PC-9 (cell line): Measurements from ENCODE around the gene RGS6. TPM values are rescaled to one million over a fixed set of nuclear protein-coding genes. Genes with fewer than 3 reads are reported as not detected.

Experiments used
- BruUV-seq: library from RNA; stranded (reverse); fragments of 400-500 nt; replicated peaks from 2 replicates; lab custom pipeline; 2021; lab: Mats Ljungman, UMichigan
- CTCF ChIA-PET: fragments of 300-600 bp; sonication (Branson Sonifier 250); formaldehyde crosslinking; loops from one replicate; lab custom pipeline; 2022; ENCODE audit warnings: antibody characterized with exemption; lab: Charles Lee
- POLR2A ChIA-PET: fragments of 300-600 bp; sonication (Branson Sonifier 250); formaldehyde crosslinking; loops from one replicate; lab custom pipeline; 2022; ENCODE audit warnings: antibody characterized with exemption; ENCODE audit not compliant: unreplicated experiment; lab: Charles Lee
- DNase-seq, 2 experiments: peaks; one replicate each; pipeline versions ENCODE4 v3.0.0 to v3.0.0-alpha.2; 2015 to 2022; ENCODE audit warnings: mixed read lengths in 1 of 2
- H2AFZ ChIP-seq: fragments of 200-600 bp; sonication (generic); 2 replicates; pipeline ENCODE4 v1.8.1; 2017; ENCODE audit warnings: antibody characterized with exemption
- H3F3A ChIP-seq: fragments of 200-600 bp; sonication (generic); 2 replicates; pipeline ENCODE4 v1.8.1; 2017; ENCODE audit warnings: antibody characterized with exemption, mild to moderate bottlenecking, low read depth; ENCODE audit not compliant: insufficient read depth
- H3K27ac ChIP-seq: fragments of 200-600 bp; sonication (generic); 2 replicates; pipeline ENCODE4 v1.6.1; 2016; ENCODE audit warnings: mixed run types
- H3K27me3 ChIP-seq: fragments of 200-600 bp; sonication (generic); 2 replicates; pipeline ENCODE4 v1.6.1; 2016; ENCODE audit warnings: low read depth, mixed run types; ENCODE audit not compliant: insufficient read depth
- H3K36me3 ChIP-seq: fragments of 200-600 bp; sonication (generic); 2 replicates; pipeline ENCODE4 v1.6.1; 2016; ENCODE audit warnings: low read depth, mixed run types
- H3K4me1 ChIP-seq: fragments of 200-600 bp; sonication (generic); replicated peaks from 2 replicates; pipeline ENCODE4 v1.6.1; 2016; ENCODE audit warnings: mixed run types; ENCODE audit not compliant: insufficient read depth
- H3K4me2 ChIP-seq: fragments of 200-600 bp; sonication (generic); 2 replicates; pipeline ENCODE4 v1.6.1; 2017; ENCODE audit warnings: mixed run types
- H3K4me3 ChIP-seq: fragments of 200-600 bp; sonication (generic); 2 replicates; pipeline ENCODE4 v1.6.1; 2016; ENCODE audit warnings: mixed run types
- H3K79me2 ChIP-seq: fragments of 200-600 bp; sonication (generic); 2 replicates; pipeline ENCODE4 v1.6.1; 2017; ENCODE audit warnings: low read depth, mixed run types
- H3K9me2 ChIP-seq: fragments of 200-600 bp; sonication (generic); 2 replicates; pipeline ENCODE4 v1.8.1; 2017; ENCODE audit warnings: mild to moderate bottlenecking; ENCODE audit not compliant: insufficient read depth
- H3K9me3 ChIP-seq: fragments of 200-600 bp; sonication (generic); 2 replicates; pipeline ENCODE4 v1.8.1; 2016; ENCODE audit warnings: low read depth; ENCODE audit not compliant: insufficient read depth
- H4K20me1 ChIP-seq: fragments of 200-600 bp; sonication (generic); 2 replicates; pipeline ENCODE4 v1.8.1; 2017; ENCODE audit not compliant: insufficient read depth
- CTCF ChIP-seq: fragments of 200-600 bp; sonication (generic); conservative IDR thresholded peaks from 2 replicates; pipeline ENCODE4 v1.6.1; 2017; ENCODE audit warnings: mixed run types, antibody characterized with exemption, mild to moderate bottlenecking, moderate library complexity
- EZH2 ChIP-seq: fragments of 200-600 bp; sonication (generic); IDR thresholded peaks from 2 replicates; pipeline ENCODE4 v1.8.0; 2017; ENCODE audit warnings: antibody characterized with exemption, low read depth
- intact Hi-C: fragments of 100-400 bp; cut with micrococcal nuclease; formaldehyde crosslinking; loops from one replicate; pipeline ENCODE4 v1.10.0; 2022; ENCODE audit not compliant: unreplicated experiment
- total RNA-seq: library from RNA; stranded (reverse); gene quantifications from 2 replicates; pipeline ENCODE4 v1.2.3, GENCODE V29; 2021

RGS6 gene
- total RNA-seq, 1 experiment from 2014 or later, result not detected

GRCh38 chr14:71988939-71989338 lies 56.7 kb downstream of the RGS6 start:
- no TSS peak for BruUV-seq
- intact Hi-C loops, result no loop called here
- no peaks in the 10 kb centered on the region for H3K9me3 ChIP-seq

GRCh38 chr14:71994416-71994815 lies 62.2 kb downstream of the RGS6 start:
- no peak for TF ChIP-seq EZH2
- TF ChIP-seq CTCF, result no peak
- intact Hi-C loops, result no loop called here
- no peaks in the 10 kb centered on the region; the same call in 1 of the 2 replicates for H3K9me2 ChIP-seq
- no peak overlapping the region for H3K4me2 ChIP-seq
- DNase-seq, result no peak
- H3K4me3 ChIP-seq, result no peak overlapping the region
- H3F3A ChIP-seq, result no peaks in the 10 kb centered on the region
- no peak overlapping the region for H2AFZ ChIP-seq
- H4K20me1 ChIP-seq, result no peaks in the 10 kb centered on the region
- no peaks in the 10 kb centered on the region for H3K9me3 ChIP-seq
- BruUV-seq, result no TSS peak
- CTCF ChIA-PET, result no interaction called here
- no peaks in the 10 kb centered on the region for H3K36me3 ChIP-seq
- no peaks in the 10 kb centered on the region for H3K4me1 ChIP-seq
- H3K27me3 ChIP-seq, result peaks cover 35% of the 10 kb centered on the region; the same call in 1 of the 2 replicates
- H3K27ac ChIP-seq, result no peak overlapping the region
- no peaks in the 10 kb centered on the region for H3K79me2 ChIP-seq
- POLR2A ChIA-PET, result no interaction called here

More at GRCh38 chr14:71988939-71989338, 56.7 kb downstream of the RGS6 start:
- H3K79me2 ChIP-seq, result no peaks in the 10 kb centered on the region
- H3K36me3 ChIP-seq, result no peaks in the 10 kb centered on the region
- H2AFZ ChIP-seq, result no peak overlapping the region
- ChIA-PET POLR2A (no interaction called here), CTCF (no interaction called here)
- H3K4me1 ChIP-seq, result no peaks in the 10 kb centered on the region
- no peaks in the 10 kb centered on the region for H3F3A ChIP-seq
- no peak overlapping the region for H3K27ac ChIP-seq
- no peaks in the 10 kb centered on the region; the same call in 1 of the 2 replicates for H3K9me2 ChIP-seq
- no peak for TF ChIP-seq CTCF
- TF ChIP-seq EZH2, result no peak
- H3K4me2 ChIP-seq, result no peak overlapping the region
- peaks cover 18% of the 10 kb centered on the region; the same call in 1 of the 2 replicates for H3K27me3 ChIP-seq
- DNase-seq, result no peak
- no peaks in the 10 kb centered on the region for H4K20me1 ChIP-seq
- no peak overlapping the region for H3K4me3 ChIP-seq

- intact Hi-C loops, result no loop called here
- BruUV-seq, result no TSS peak
- H4K20me1 ChIP-seq, result no peaks in the 10 kb centered on the region
- TF ChIP-seq EZH2 (no peak), CTCF (no peak)
- DNase-seq, result no peak
- H3K4me1 ChIP-seq, result no peaks in the 10 kb centered on the region
- H3K4me2 ChIP-seq, result no peak overlapping the region
- H2AFZ ChIP-seq, result no peak overlapping the region
- peaks cover 23% of the 10 kb centered on the region; the same call in 1 of the 2 replicates for H3K27me3 ChIP-seq
- no peak overlapping the region for H3K4me3 ChIP-seq
- H3K9me3 ChIP-seq, result no peaks in the 10 kb centered on the region
- CTCF ChIA-PET, result no interaction called here
- POLR2A ChIA-PET, result no interaction called here
- no peaks in the 10 kb centered on the region; the same call in 1 of the 2 replicates for H3K9me2 ChIP-seq
- no peak overlapping the region for H3K27ac ChIP-seq
- H3K79me2 ChIP-seq, result no peaks in the 10 kb centered on the region
- no peaks in the 10 kb centered on the region for H3K36me3 ChIP-seq
- no peaks in the 10 kb centered on the region for H3F3A ChIP-seq
These were observed 63.5 kb downstream of the RGS6 start for GRCh38 chr14:71995741-71996140.
